Right lobe of liver (tissue), 6 donors: Measurements from ENCODE around the gene FOXJ3. TPM values are rescaled to one million over a fixed set of nuclear protein-coding genes. Genes with fewer than 3 reads are reported as not detected.

Experiments used
- ATAC-seq, 4 donors: fragments of 200-7000 bp; cut with Tn5 transposase; one replicate each; pipeline ENCODE4 v1.9.1; 2020; ENCODE audit warnings: mild to moderate bottlenecking in 4 of 4, moderate library complexity in 4 of 4
- DNase-seq, 3 donors: peaks; one replicate each; pipeline ENCODE4 v3.0.0-alpha.2; 2020
- H3K27ac ChIP-seq, 3 donors: fragments of 200-600 bp; one replicate each; pipeline ENCODE4 v1.8.0; 2022
- H3K27me3 ChIP-seq, 2 donors: fragments of 200-600 bp; one replicate each; pipeline ENCODE4 v1.8.0; 2022
- H3K36me3 ChIP-seq, 4 donors: fragments of 200-600 bp; sonication (generic) in 1 of 4; one replicate each; pipeline versions ENCODE4 v1.5.1 to v1.8.0; 2017 to 2022; ENCODE audit warnings: control low read depth in 1 of 4
- H3K4me1 ChIP-seq, 4 donors: fragments of 200-600 bp; sonication (generic) in 1 of 4; one replicate each; pipeline versions ENCODE4 v1.5.1 to v1.8.0; 2017 to 2022; ENCODE audit warnings: control low read depth in 1 of 4
- H3K4me3 ChIP-seq, 3 donors: fragments of 200-600 bp; one replicate each; pipeline ENCODE4 v1.8.0; 2022
- H3K9me3 ChIP-seq, 4 donors: fragments of 200-600 bp; sonication (generic) in 1 of 4; one replicate each; pipeline versions ENCODE4 v1.5.1 to v1.8.0; 2017 to 2022; ENCODE audit warnings: control low read depth in 1 of 4
- CTCF ChIP-seq, 4 donors: fragments of 200-600 bp in 3 of 4; fragments of 450-650 bp in 1 of 4; IDR thresholded peaks; one replicate each; pipeline versions ENCODE4 v1.5.1 to v1.8.0; 2016 to 2022; ENCODE audit warnings: antibody characterized with exemption in 4 of 4, mild to moderate bottlenecking in 2 of 4
- POLR2A ChIP-seq: fragments of 450-650 bp; IDR thresholded peaks from one replicate; pipeline ENCODE4 v1.6.1; 2017; ENCODE audit warnings: antibody characterized with exemption, mild to moderate bottlenecking
- WGBS: methylation state at CpG from one replicate; pipeline ENCODE4 v1.1.6; 2018; ENCODE audit warnings: low coverage, low lambda C conversion rate; ENCODE audit not compliant: insufficient coverage; ENCODE audit errors: missing lambda C conversion rate; 5-methylcytosine and 5-hydroxymethylcytosine counted together
- intact Hi-C, 2 donors: fragments of 100-400 bp; cut with DNase I; formaldehyde crosslinking; loops; one replicate each; pipeline versions ENCODE4 v1.11.2 to v1.14.1; 2022
- total RNA-seq, 6 experiments: library from RNA; depleted of rRNA in 2 of 6; stranded (reverse); fragments of >200 nt in 2 of 6; fragmentation: NEBNext Ultra II Directional in 3 of 6; extraction: Animal tissue kit (Norgen Biotek cat#: 25700) in 3 of 6; gene quantifications; one replicate each; pipeline versions ENCODE4 v1.1.0 to v1.2.4, GENCODE V29; 2016 to 2023
- donor health status: DM: no; HTN: yes; CAD: no.
- donor health status: DM: no; HTN: no; CAD: no.
- donor health status: DM: no; HTN: no; CAD: no.
- donor health status: DM: no; HTN: yes; CAD: no.
- donor health status: DM: no; HTN: yes; CAD: no.

The FOXJ3 gene
- total RNA-seq, 6 experiments from 2014 or later = 12.1 to 18.4 (median 14.5) TPM

- H3K4me3 ChIP-seq = no peak overlapping the region
- no peaks in the 10 kb centered on the region for H3K27me3 ChIP-seq
- intact Hi-C loops = no loop called here
- H3K9me3 ChIP-seq = no peaks in the 10 kb centered on the region
- peaks cover 0 to 9% (median 0%) of the 10 kb centered on the region in 4 donors for H3K4me1 ChIP-seq
- no peak for DNase-seq
- WGBS = 86% methylated on average over 2 of the region's 2 CpGs
- ATAC-seq = no peak
- H3K27ac ChIP-seq = no peak overlapping the region
- no peaks in the 10 kb centered on the region for H3K36me3 ChIP-seq
- TF ChIP-seq POLR2A (no peak), CTCF (IDR thresholded peaks at IDR 0.05) (no peak)
These were observed 37.8 kb upstream of the FOXJ3 start for GRCh38 chr1:42372796-42373195.

DNA sequence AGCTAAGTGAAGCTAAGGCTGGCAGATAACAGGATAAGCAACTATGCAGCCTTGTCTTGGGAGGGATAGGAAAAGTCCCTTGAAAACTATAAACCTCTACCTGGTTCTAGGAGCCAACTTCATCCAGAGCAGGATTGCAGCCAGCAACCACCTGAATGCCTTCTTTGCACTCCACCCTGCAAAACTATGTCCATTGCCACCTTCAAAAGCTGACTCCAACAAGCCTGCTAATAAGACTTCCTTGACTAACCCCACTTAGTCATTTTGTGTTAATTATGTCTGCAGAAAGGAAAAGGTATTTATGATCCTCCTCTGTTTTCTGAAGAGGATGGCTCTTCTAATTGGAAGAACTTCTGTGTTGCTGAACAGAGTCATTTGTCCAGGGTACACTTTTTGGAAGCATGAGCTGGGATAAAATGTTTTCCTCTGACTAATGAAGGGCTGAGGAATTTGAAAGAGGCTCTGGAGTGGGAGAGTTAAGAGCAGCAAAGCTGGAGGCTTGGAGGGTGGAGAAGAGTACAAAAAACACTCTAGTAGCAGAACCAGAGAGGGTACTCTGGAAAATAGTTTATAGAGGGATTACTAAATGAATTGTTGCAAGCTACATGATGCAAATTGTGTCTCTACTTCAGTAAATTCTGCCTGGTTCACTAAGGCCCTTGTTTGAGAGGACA lies 36.0 kb upstream of the FOXJ3 start:
- no peaks in the 10 kb centered on the region for H3K27me3 ChIP-seq
- TF ChIP-seq CTCF (IDR thresholded peaks at IDR 0.05) (no peak), POLR2A (no peak)
- H3K27ac ChIP-seq = no peak overlapping the region
- intact Hi-C loops = no loop called here
- no peaks in the 10 kb centered on the region for H3K36me3 ChIP-seq
- DNase-seq (no peak), ATAC-seq (no peak)
- H3K4me1 ChIP-seq = peaks cover 0 to 9% (median 0%) of the 10 kb centered on the region in 4 donors
- no peaks in the 10 kb centered on the region for H3K9me3 ChIP-seq
- H3K4me3 ChIP-seq = no peak overlapping the region

DNA sequence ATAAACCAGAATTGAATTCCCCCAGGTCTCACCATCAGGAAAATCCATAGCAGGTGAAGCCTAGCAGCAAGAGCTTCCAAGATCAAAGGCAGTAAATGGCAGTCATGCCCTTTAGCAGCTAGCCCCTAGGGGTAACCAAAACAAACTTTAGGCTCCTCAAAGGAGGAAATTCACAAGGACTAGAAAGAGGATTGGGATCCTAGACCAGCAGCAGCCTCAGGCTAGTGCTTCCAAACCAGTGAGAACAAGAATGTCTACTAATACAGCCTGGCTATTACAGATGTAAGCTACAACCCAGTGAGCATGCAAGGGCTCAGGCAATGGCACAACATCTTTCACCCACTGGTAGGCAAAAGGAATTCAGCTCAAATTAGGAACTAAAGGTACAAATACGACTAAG lies 34.4 kb upstream of the FOXJ3 start:
- H3K27ac ChIP-seq = no peak overlapping the region
- DNase-seq (no peak), ATAC-seq (no peak)
- 50% methylated on average over 1 of the region's 1 CpG for WGBS
- H3K36me3 ChIP-seq = no peaks in the 10 kb centered on the region
- no peak for TF ChIP-seq POLR2A
- TF ChIP-seq CTCF (IDR thresholded peaks at IDR 0.05) = no peak
- H3K9me3 ChIP-seq = no peaks in the 10 kb centered on the region
- no peak overlapping the region for H3K4me3 ChIP-seq
- H3K27me3 ChIP-seq = no peaks in the 10 kb centered on the region
- intact Hi-C loops = no loop called here
- peaks cover 0 to 9% (median 0%) of the 10 kb centered on the region in 4 donors for H3K4me1 ChIP-seq

GRCh38 chr1:42368096-42368795 lies 33.2 kb upstream of the FOXJ3 start:
- Histone ChIP-seq H3K27me3 (no peaks in the 10 kb centered on the region), H3K9me3 (no peaks in the 10 kb centered on the region), H3K4me1 (peaks cover 0 to 9% (median 0%) of the 10 kb centered on the region in 4 donors), H3K36me3 (no peaks in the 10 kb centered on the region), H3K27ac (no peak overlapping the region), H3K4me3 (no peak overlapping the region)
- ATAC-seq (peak; percentile 48 to 91 (median 66)), DNase-seq (no peak)
- TF ChIP-seq POLR2A (no peak), CTCF (IDR thresholded peaks at IDR 0.05) (no peak)
- intact Hi-C loops = no loop called here
- WGBS = 25% methylated on average over 3 of the region's 7 CpGs
